Left renal pelvis (tissue), 4 donors: Measurements from ENCODE around the gene ZNF682. TPM values are rescaled to one million over a fixed set of nuclear protein-coding genes. Genes with fewer than 3 reads are reported as not detected.
"Not testable (repeated sequence)": the region's sequence is repeated elsewhere in the genome, so short reads cannot be mapped to it uniquely, and the experiment has no call there.

ENCODE experiments used
- DNase-seq, 4 donors: peaks; one replicate each; pipeline ENCODE4 v3.0.0-alpha.2; 2013; ENCODE audit warnings: low read depth in 4 of 4, low spot score in 3 of 4
- polyA plus RNA-seq, 4 donors: library from polyadenylated mRNA; unstranded; fragments of 120-200 nt; gene quantifications; one replicate each; pipeline ENCODE4 v1.2.1, GENCODE V29; 2013; ENCODE audit not compliant: insufficient read length in 4 of 4

ZNF682 gene
- polyA plus RNA-seq, 4 donors: 11.5 to 20.3 (median 15.8) TPM

GRCh38 chr19:20005741-20006140 is 33.6 kb downstream of the ZNF682 start:
- DNase-seq: no peak

- no peak for DNase-seq
These were observed 41.5 kb downstream of the ZNF682 start for GRCh38 chr19:19997656-19998268.

- no peak for DNase-seq
These were observed 72.4 kb downstream of the ZNF682 start for GRCh38 chr19:19966862-19967261.

- DNase-seq: not testable (repeated sequence)
These were observed 73.2 kb downstream of the ZNF682 start for GRCh38 chr19:19966126-19966525.

GRCh38 chr19:19964416-19964815 is 74.9 kb downstream of the ZNF682 start:
- DNase-seq: no peak

GRCh38 chr19:19959151-19959799 is 80.0 kb downstream of the ZNF682 start:
- peak; percentile 43 to 63 (median 53) for DNase-seq

- DNase-seq: not testable (repeated sequence)
These were observed 81.5 kb downstream of the ZNF682 start for GRCh38 chr19:19957766-19958165.

- DNase-seq: no peak
These were observed 82.8 kb downstream of the ZNF682 start for GRCh38 chr19:19956434-19957075.

- no peak for DNase-seq
These were observed 84.1 kb downstream of the ZNF682 start for GRCh38 chr19:19955208-19955607.

Other genes with a start within 250 kb of the ZNF682 start
- gene ZNF506, start 217.8 kb downstream of the ZNF682 start, polyA plus RNA-seq: 10 to 100 TPM; 29.0 to 36.0 (median 32.6) TPM
- gene ZNF253, start 173.6 kb downstream of the ZNF682 start, polyA plus RNA-seq: 10 to 100 TPM; 21.5 to 44.9 (median 32.8) TPM
- gene ZNF93, start 138.6 kb downstream of the ZNF682 start, polyA plus RNA-seq: 10 to 100 TPM; 15.7 to 24.1 (median 19.5) TPM
- 10 to 100 TPM in 3 of 4 donors, 1 to 10 TPM in 1; 6.7 to 20.4 (median 15.4) TPM for gene ZNF90, start 38.5 kb upstream of the ZNF682 start, polyA plus RNA-seq
- 10 to 100 TPM in 3 of 4 donors, 1 to 10 TPM in 1; 9.4 to 26.2 (median 22.7) TPM for gene ZNF486, start 127.7 kb upstream of the ZNF682 start, polyA plus RNA-seq